GM18498 (cell line): ENCODE data around the gene LEO1.
A peak's percentile ranks its signal among the peaks of the same experiment; 100 is the strongest.
"Not testable (repeated sequence)": the region's sequence is repeated elsewhere in the genome, so short reads cannot be mapped to it uniquely, and the experiment has no call there.

Experiments
- ATAC-seq: cut with Tn5 transposase; IDR thresholded peaks from one replicate; pipeline ENCODE4 v1.9.1; 2021; ENCODE audit warnings: mild to moderate bottlenecking, moderate library complexity; ENCODE audit not compliant: unreplicated experiment

LEO1 gene

GRCh38 chr15:52004806-52005205, 33.2 kb upstream of the LEO1 start:
- no peak for ATAC-seq

- ATAC-seq, result no peak
Observed at GRCh38 chr15:52003710-52004109, 32.1 kb upstream of the LEO1 start.

- not testable (repeated sequence) for ATAC-seq
Observed at GRCh38 chr15:52003089-52003488, 31.5 kb upstream of the LEO1 start.

- no peak for ATAC-seq
Observed at GRCh38 chr15:52002351-52002750, 30.8 kb upstream of the LEO1 start.

- ATAC-seq, result no peak
Observed at GRCh38 chr15:51992953-51993352, 21.4 kb upstream of the LEO1 start.

- ATAC-seq, result no peak
Observed at GRCh38 chr15:51991141-51991540, 19.6 kb upstream of the LEO1 start.

GRCh38 chr15:51982770-51983103, 11.2 kb upstream of the LEO1 start:
- no peak for ATAC-seq

GRCh38 chr15:51982013-51982769, 10.6 kb upstream of the LEO1 start:
- ATAC-seq, result peak; percentile 89

GRCh38 chr15:51973775-51974174, 2.2 kb upstream of the LEO1 start:
- ATAC-seq, result no peak

GRCh38 chr15:51973220-51973619, 1.6 kb upstream of the LEO1 start:
- ATAC-seq, result no peak

- ATAC-seq, result peak; percentile 17
Observed at GRCh38 chr15:51971032-51971374, 575 bp downstream of the LEO1 start.

GRCh38 chr15:51970132-51970817, 1.3 kb downstream of the LEO1 start:
- ATAC-seq, result no peak

- ATAC-seq, result no peak
Observed at GRCh38 chr15:51969728-51970127, 1.9 kb downstream of the LEO1 start.

- no peak for ATAC-seq
Observed at GRCh38 chr15:51967583-51967982, 4.0 kb downstream of the LEO1 start.

- no peak for ATAC-seq
Observed at GRCh38 chr15:51966192-51966591, 5.4 kb downstream of the LEO1 start.

- no peak for ATAC-seq
Observed at GRCh38 chr15:51965691-51966090, 5.9 kb downstream of the LEO1 start.

- ATAC-seq, result no peak
Observed at GRCh38 chr15:51955504-51955903, 16.1 kb downstream of the LEO1 start.

GRCh38 chr15:51952805-51953204, 18.8 kb downstream of the LEO1 start:
- no peak for ATAC-seq

GRCh38 chr15:51947124-51947523, 24.5 kb downstream of the LEO1 start:
- ATAC-seq, result no peak

GRCh38 chr15:51939216-51939615, 32.4 kb downstream of the LEO1 start:
- no peak for ATAC-seq

GRCh38 chr15:51938286-51938685, 33.3 kb downstream of the LEO1 start:
- ATAC-seq, result no peak

GRCh38 chr15:51936105-51936478, 35.5 kb downstream of the LEO1 start:
- peak; percentile 18 for ATAC-seq
